Measurements from ENCODE around the gene LDHAL6A. TPM values are rescaled to one million over a fixed set of nuclear protein-coding genes. Genes with fewer than 3 reads are reported as not detected.

The LDHAL6A gene
- total RNA-seq, 2 donors from 2014 or later = not detected

DNA sequence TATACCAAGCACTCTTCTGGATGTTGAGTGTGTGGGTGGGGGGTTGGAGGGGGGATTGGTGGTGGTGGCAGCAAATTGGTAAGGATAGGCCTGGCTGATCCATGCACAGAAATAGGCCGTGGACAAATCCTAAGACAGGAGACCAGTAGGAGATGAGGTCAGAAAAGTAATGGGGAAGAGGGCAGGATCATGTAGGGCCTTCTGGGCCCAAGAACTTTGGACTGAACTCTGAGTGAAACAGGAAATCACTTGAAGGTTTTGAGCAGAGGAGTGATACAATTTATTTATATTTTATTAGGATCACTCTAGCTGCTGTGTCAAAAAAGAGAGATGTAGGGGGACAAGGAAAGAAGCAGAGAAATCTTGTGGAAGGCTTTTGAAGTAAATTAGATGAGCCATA, 42.4 kb downstream of the LDHAL6A start:
- no peak overlapping the region for H3K27ac ChIP-seq
- no peak overlapping the region for H3K4me3 ChIP-seq
- no peaks in the 10 kb centered on the region for H3K27me3 ChIP-seq
- H3K9me3 ChIP-seq = no peaks in the 10 kb centered on the region
- H3K4me1 ChIP-seq = no peaks in the 10 kb centered on the region
- DNase-seq (ENCODE audit: low spot score) = no peak
- no peak for TF ChIP-seq CTCF (IDR thresholded peaks at IDR 0.05)
- H3K36me3 ChIP-seq = peaks cover 62% of the 10 kb centered on the region

DNA sequence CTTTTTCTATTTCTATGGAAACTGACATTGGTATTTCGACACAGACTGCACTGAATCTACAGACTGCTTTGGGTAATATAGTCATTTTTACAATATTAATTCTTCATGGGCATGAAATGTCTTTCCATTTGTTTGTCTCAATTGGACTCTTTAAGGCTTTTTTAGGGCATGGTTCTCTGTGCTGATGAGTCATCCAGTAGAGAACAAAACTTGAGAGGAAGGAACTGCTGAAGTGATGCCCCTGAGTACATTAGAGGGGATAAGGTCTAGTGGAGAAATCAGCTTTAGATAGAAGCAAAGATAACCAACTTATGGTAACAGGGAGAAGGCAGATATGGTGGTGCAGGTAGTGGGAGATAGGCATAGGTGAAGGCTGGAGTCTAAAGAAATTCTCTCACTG, 46.0 kb downstream of the LDHAL6A start:
- Histone ChIP-seq H3K9me3 (no peaks in the 10 kb centered on the region), H3K27ac (no peak overlapping the region), H3K4me1 (no peaks in the 10 kb centered on the region), H3K4me3 (no peak overlapping the region), H3K36me3 (peaks cover 77% of the 10 kb centered on the region), H3K27me3 (no peaks in the 10 kb centered on the region)
- DNase-seq (ENCODE audit: low spot score) = no peak
- no peak for TF ChIP-seq CTCF (IDR thresholded peaks at IDR 0.05)

- H3K9me3 ChIP-seq = no peaks in the 10 kb centered on the region
- H3K27me3 ChIP-seq = no peaks in the 10 kb centered on the region
- peaks cover 83% of the 10 kb centered on the region for H3K36me3 ChIP-seq
- H3K27ac ChIP-seq = no peak overlapping the region
- no peak overlapping the region for H3K4me3 ChIP-seq
- TF ChIP-seq CTCF (IDR thresholded peaks at IDR 0.05) = no peak
- no peaks in the 10 kb centered on the region for H3K4me1 ChIP-seq
- no peak for DNase-seq (ENCODE audit: low spot score)
Observed at GRCh38 chr11:18502352-18502751, 46.7 kb downstream of the LDHAL6A start.

GRCh38 chr11:18521122-18521521, 65.5 kb downstream of the LDHAL6A start:
- H3K4me3 ChIP-seq = no peak overlapping the region
- no peak for TF ChIP-seq CTCF (IDR thresholded peaks at IDR 0.05)
- H3K27me3 ChIP-seq = no peaks in the 10 kb centered on the region
- peaks cover 0 to 6% of the 10 kb centered on the region in 2 donors for H3K4me1 ChIP-seq
- H3K9me3 ChIP-seq = no peaks in the 10 kb centered on the region
- DNase-seq (ENCODE audit: low spot score) = no peak
- no peak overlapping the region for H3K27ac ChIP-seq
- H3K36me3 ChIP-seq = peaks cover 5% of the 10 kb centered on the region

DNA sequence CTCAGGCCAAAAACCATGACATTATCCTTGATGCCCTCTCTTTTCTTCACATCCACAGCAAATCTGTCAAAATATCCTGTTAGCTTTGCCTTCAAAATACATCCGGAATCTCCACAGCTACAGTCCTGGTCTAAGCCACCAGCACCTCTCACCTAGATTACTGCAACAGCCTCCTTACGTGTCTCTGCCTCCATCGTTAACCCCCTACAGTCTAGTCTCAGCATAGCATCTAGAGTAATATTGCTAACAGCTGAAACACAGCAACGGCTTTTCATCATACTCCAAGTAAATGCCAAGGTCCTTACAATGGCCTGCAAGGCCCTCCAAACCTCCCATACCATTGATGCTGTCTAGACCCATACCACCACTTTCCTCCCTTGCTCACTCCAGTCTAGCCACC, 66.7 kb downstream of the LDHAL6A start:
- peaks cover 5% of the 10 kb centered on the region for H3K36me3 ChIP-seq
- TF ChIP-seq CTCF (IDR thresholded peaks at IDR 0.05) = no peak
- DNase-seq (ENCODE audit: low spot score) = no peak

DNA sequence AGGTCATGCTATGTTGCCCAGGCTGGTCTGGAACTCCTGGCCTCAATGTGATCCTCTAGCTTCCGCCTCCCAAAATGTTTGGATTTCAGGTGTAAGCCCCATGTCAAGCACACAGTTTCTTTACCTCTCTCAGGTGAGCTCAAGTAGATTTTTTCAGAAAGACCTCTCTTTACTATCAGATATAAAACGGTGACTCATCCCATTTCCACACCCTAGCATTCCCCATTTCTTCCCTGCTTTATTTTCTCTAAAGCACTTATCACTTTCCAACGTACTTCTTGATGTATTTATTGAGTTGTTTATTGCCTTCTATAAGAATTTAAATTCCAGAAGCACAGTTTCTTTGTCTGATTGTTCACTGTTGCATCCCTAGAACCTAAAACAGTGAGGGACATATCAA, 67.4 kb downstream of the LDHAL6A start:
- H3K4me3 ChIP-seq = no peak overlapping the region
- H3K4me1 ChIP-seq = peaks cover 0 to 15% of the 10 kb centered on the region in 2 donors
- H3K36me3 ChIP-seq = peaks cover 5% of the 10 kb centered on the region
- no peaks in the 10 kb centered on the region for H3K27me3 ChIP-seq
- TF ChIP-seq CTCF (IDR thresholded peaks at IDR 0.05) = no peak
- DNase-seq (ENCODE audit: low spot score) = no peak
- H3K27ac ChIP-seq = no peak overlapping the region
- no peaks in the 10 kb centered on the region for H3K9me3 ChIP-seq

More for the DNA sequence above, 66.7 kb downstream of the LDHAL6A start:
- Histone ChIP-seq H3K27me3 (no peaks in the 10 kb centered on the region), H3K4me1 (peaks cover 0 to 8% of the 10 kb centered on the region in 2 donors), H3K9me3 (no peaks in the 10 kb centered on the region), H3K4me3 (no peak overlapping the region), H3K27ac (no peak overlapping the region)
